Panc1 (cell line): ENCODE results near the gene TMCO4.

Source experiments
- POLR2AphosphoS5 ChIP-seq: IDR thresholded peaks from 2 replicates; pipeline ENCODE4 v1.6.1; 2012; ENCODE audit warnings: mild to moderate bottlenecking, low read depth, low read length, moderate library complexity
- SIN3A ChIP-seq: IDR thresholded peaks from 2 replicates; pipeline ENCODE4 v1.6.1; 2012; ENCODE audit warnings: low read depth, mild to moderate bottlenecking, low read length, moderate library complexity, borderline replicate concordance; ENCODE audit not compliant: insufficient read depth
- TCF7L2 ChIP-seq: IDR thresholded peaks from 2 replicates; pipeline ENCODE4 v1.6.1; 2011; ENCODE audit warnings: mild to moderate bottlenecking, low read depth, low read length, inconsistent platforms
- TF ChIP-seq, protein P1 (sequence below): fragments of 450-650 bp; IDR thresholded peaks from 2 replicates; pipeline ENCODE4 v1.5.1; 2017; ENCODE audit warnings: mild to moderate bottlenecking

DNA sequence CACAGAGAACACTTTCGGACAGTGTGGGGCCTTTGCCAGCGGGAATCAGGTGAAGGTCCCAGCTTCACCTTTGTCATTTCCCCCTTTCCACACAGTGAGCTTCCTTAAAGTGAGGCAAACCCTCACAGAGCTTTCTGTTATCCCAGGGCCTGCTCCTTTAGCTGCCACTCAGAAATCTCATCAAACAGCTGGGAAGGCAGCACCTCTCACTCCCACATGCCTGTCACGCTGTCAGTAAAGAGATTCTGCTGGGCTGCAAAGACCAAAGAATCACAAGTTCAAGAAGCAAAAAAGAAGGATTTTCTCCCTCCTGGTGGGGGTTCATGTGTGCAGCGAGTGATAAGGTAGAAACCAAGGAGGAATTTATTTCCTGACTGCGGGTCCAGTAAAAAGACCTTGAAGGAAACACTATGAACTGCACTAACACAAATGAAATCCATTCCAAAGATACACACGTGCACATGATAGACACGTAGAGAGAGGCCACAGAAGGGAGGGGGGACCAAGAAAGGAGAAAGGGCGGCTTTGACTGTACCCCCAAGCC lies 91.1 kb downstream of the TMCO4 start:
- TF ChIP-seq SIN3A: no peak
- TF ChIP-seq, protein P1, sequence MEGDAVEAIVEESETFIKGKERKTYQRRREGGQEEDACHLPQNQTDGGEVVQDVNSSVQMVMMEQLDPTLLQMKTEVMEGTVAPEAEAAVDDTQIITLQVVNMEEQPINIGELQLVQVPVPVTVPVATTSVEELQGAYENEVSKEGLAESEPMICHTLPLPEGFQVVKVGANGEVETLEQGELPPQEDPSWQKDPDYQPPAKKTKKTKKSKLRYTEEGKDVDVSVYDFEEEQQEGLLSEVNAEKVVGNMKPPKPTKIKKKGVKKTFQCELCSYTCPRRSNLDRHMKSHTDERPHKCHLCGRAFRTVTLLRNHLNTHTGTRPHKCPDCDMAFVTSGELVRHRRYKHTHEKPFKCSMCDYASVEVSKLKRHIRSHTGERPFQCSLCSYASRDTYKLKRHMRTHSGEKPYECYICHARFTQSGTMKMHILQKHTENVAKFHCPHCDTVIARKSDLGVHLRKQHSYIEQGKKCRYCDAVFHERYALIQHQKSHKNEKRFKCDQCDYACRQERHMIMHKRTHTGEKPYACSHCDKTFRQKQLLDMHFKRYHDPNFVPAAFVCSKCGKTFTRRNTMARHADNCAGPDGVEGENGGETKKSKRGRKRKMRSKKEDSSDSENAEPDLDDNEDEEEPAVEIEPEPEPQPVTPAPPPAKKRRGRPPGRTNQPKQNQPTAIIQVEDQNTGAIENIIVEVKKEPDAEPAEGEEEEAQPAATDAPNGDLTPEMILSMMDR: no peak
- TF ChIP-seq POLR2AphosphoS5: no peak
- no peak for TF ChIP-seq TCF7L2
